Skeletal muscle cell (primary cell): Measurements from ENCODE around the gene PIK3C2B.

Experiments
- DNase-seq: peaks from one replicate; pipeline ENCODE4 v3.0.0-alpha.2; 2010; ENCODE audit warnings: low read depth
- H3K4me3 ChIP-seq: 2 replicates; pipeline ENCODE4 v1.5.1; 2011; ENCODE audit warnings: low read depth, mild to moderate bottlenecking, control low read depth, low read length, moderate library complexity

Gene PIK3C2B

DNA sequence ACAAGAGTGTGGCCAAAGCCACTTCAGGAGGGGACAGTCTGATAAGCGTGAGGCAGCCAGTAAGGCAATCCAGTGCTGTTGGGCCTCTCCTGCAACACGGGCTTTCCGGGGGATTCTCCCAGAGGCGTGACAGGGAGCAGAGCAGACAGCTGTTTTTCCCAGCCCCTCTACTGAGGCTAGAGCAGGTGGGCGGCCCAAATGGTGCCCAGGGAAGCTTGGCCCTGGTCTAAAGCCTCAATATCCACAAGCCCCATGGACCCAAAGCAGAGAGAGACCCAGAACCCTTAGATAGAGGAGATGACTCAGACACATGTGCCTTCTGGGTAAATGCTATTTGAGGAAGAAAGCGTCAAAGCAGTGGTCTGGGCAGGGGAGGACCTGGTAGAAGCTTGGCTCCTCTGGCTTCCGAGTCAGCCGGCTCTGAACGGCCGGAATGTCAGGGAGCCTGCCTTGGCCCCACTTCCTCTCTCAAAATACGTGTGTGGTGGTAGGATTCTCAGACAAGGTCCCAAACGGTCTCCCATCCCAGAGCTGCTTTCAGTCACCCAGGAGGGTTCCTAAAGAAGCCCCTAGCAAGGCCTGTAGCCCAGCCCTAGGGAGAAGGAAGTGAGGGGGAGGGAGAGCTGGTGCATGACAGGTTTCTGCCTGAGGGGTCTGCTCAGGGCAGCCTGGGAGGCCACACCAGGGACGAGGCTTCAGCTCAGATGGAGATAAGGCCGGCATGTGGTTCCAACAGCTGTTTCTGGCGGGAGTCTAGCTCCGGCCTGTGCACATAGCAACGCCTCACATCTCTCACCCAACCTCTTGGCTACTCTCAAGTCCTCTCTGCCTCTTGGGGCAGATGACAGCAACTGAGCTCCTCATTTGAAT lies 28.8 kb downstream of the PIK3C2B start:
- no peak for DNase-seq
- H3K4me3 ChIP-seq = no peak overlapping the region

DNA sequence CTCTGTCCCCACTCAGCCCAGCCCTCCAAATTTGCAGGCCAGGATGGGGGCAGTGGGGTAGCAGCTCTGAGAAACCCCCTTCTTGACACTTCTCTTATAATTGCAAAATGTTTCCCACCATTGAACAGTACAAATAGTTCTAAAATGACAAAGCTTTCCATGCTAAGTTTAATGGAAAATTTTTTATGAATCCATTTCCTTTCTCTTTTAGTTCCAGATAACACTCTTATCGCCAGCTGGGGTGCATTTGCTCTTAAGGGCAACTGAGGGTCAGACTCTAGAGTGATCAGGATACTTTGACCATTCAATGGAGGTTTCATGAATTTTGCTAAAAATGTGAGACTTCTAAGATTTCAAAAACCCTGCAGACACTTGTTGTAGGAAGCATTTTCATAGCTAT lies 29.9 kb downstream of the PIK3C2B start:
- no peak for DNase-seq
- no peak overlapping the region for H3K4me3 ChIP-seq

DNA sequence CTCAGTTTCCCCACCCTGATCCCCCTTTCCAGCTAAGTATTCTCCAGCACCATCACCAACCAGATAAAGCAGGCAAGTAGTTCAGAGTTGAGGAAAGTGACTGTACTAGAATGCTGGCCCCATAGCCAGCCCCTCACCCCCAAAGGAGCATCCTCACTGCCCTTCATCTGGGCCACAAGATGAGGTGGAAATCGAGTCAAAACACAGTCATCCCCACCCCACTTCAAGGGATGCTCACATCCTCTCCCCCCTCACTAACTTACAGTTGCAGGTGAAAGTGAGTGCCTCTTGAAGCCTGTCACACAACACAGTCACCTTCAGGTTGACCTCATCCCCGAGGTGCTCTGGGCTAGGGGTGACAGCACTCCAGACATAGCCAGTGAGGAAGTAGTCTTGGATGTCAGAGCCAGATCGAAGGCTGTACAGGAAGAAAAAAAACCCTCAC lies 30.4 kb downstream of the PIK3C2B start:
- DNase-seq = no peak
- H3K4me3 ChIP-seq = no peak overlapping the region

DNA sequence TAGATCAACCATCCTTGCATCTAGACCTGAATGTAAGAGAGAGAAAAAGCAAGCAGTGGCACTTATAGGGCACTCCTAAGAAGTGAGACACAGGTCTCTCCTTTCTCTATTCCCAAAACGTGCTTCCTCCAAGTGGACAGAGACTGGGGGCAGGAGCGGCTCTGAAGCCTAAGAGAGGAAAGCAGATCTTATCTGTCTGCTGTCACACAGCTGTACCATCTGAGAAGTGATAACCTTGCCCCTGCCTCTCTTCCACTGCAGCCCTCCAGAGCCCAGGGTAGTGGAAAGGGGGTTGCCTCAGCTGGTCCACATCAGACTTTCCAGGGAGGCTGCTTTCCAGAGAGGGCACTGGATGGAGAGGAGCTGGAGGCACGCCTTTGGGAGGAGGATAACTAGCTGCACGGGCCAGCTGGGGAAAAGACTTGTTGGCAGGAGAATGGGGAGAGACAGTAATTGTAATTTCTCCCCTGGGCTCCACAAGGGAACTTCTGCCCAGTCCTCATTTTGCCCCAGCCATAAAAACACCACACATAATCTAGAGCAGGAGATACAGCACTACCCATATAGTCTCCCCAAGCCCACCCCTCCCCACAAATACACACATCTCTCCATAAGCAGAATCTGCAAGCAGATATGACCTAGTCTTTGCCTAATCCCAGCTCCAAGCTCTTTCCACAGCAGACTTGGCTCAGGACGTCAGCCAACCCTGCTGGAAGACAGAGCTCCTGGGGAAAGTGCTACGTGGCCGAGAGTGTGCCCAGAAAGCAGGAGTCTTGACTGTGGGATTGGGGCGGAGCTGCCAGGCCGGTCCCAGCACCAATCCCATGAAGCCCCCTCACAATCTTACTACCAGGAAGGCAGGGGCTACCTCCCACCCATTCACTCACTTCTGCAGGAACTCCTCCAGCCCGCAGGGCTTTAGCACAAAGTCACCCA lies 31.2 kb downstream of the PIK3C2B start:
- no peak overlapping the region for H3K4me3 ChIP-seq
- DNase-seq = no peak

DNA sequence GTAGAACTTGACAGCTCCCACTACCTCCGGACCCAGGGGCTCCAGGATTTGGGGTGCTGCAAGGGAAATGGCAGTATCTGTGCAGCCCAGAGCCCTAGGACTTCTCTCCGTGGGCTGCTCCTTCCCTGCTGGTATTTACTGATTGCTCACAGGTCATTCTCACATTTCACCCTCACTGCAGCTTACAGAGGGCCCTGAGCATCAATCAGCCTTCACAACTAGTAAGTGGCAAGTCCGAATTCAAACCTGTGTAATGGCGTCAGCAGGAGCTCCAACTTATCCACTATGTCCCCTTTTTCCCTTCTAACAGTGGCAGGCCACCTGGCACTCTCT lies 32.4 kb downstream of the PIK3C2B start:
- no peak overlapping the region for H3K4me3 ChIP-seq
- no peak for DNase-seq

DNA sequence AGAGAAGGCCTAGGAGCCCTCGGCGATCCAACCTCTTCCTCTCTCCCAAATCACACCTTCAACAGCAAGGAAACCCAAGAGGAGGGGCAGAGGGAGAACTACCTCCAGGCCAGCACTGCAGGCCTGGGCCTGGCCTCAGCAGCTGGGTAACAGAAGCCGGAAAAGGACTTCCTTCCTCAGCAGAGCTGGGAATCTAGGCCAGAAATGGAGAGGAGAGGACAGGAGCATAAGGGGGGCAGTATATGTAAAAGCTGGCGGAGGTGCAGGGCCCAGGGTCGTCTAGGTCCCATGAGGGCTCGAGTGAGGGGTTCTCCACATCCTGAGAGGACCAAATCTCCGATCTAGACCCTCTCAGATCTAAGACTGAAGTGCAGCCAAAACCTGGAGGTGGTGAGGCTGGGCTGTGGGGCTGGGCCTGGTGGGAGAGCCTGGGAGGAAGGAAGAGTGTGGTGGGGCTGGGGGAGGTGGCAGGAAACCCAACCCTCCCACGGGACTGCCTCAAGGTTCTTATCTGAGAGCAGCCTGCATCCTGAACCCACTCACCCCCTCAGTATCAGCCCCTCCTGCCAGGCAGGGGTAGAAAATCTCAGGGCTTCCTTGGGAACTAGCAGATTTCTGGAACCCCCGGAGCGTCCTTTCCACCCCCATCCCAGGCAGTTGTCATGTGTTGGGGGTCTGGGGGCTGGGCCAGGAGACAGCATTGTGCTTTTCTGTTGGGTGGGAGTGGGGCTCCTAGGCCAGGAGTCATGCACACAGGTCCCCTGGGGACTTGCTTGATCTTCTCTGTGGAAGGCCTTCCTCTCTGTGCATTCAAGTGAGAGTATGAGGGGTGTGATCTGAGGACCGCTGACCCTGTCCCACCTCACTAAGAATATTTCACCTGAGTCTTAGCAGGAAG lies 33.0 kb downstream of the PIK3C2B start:
- H3K4me3 ChIP-seq = no peak overlapping the region
- no peak for DNase-seq

DNA sequence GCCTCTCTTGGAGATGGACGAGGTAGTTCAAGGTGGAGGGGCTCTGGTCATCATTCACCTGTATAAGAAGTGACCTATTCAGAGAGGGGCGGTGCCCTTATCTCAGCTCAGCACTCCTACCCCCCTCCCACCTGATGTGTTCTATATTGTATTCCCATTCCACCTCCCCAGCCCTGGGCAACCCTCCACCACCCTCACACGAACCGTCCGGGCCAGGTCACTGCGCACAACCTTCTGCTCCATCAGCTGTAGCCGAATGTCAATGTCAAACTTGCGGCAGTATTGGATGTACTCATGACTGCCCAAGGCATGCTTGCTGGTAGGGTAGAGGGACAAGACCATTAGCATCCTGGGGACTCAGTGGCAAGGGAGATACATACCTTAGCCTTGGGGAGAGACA lies 34.3 kb downstream of the PIK3C2B start:
- no peak overlapping the region for H3K4me3 ChIP-seq
- DNase-seq = no peak

DNA sequence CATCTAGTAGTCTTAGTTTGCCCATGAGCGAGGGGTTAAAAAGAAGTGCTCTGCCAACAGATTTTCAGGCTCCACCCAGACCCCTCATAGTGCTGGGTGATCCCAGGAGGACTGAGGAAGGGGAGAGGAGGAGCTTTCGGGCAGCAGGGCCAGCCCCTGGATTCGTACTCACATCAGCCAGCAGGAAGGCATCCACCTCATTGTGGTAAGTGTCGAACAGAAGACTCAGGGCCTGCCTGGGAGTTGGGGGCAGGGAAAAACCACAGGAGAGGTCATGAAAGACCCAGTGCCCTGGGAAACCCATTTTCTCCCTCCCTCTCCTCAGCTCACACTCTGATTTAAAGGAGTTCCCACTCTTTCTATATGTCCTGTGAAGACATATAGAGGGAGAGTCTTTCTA lies 34.9 kb downstream of the PIK3C2B start:
- no peak for DNase-seq
- H3K4me3 ChIP-seq = no peak overlapping the region

DNA sequence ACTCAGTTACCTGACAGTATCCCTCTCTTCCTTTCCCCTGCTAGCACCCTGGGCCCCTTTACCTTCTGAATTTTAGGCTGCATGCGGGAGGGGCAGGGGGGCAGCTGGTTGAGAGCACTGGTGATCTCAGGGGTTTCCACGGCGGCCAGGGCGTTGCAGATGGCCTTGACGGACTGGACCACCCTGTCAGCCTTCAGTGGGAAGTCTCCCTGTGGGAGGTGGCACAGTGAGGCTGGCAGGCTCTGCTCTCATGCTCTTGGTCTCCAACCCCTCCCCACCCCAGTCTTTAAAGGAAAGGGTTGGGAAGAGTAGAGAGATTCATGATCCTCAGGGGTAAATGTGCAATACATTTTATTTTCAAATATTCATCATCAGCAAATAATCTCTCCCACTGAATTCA lies 36.9 kb downstream of the PIK3C2B start:
- no peak overlapping the region for H3K4me3 ChIP-seq
- no peak for DNase-seq

DNA sequence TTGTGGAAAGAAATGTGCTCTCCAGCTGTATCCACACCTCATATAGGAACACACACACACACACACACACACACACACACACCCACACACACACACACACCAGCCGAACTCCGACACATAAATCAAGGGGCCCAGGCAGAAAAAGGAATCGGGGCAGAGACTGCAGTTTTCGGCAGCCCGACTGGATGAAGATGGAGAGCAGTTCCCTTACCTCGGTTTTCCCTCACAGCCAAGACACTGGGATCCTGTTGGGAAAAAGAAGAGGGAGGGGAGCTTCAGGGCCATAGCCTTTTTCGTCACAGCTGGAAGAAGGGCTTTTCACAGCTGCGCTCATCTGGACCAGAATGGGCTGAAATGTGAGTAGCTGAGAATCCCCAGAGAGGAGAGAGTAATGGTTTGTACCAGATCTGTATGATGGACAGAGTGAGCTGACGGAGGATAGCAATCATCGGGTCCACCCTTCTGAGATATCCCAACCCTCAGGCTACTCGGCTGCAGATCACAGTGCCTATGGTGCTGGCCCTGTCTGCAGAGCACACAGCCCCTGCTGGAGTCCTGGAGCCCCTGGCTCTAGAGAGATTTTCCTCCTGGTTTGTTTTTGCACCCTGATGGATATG lies 37.7 kb downstream of the PIK3C2B start:
- DNase-seq = peak; percentile 80
- no peak overlapping the region for H3K4me3 ChIP-seq

DNA sequence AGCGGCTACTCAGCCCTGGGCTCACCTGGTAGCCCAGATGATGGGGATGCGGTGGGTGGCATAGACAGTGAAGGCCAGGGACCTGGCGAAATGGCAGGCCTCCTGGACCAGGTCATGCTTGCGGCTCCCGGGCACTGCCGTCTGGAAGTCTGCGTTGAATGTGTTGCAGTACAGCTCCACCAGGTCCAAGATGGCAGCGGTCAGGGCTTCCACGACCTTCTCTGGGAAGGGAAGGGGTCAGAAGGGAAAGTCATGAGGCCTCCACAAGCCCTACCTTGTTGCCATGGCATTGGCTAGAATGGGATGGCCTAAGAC lies 38.8 kb downstream of the PIK3C2B start:
- no peak overlapping the region for H3K4me3 ChIP-seq
- no peak for DNase-seq

DNA sequence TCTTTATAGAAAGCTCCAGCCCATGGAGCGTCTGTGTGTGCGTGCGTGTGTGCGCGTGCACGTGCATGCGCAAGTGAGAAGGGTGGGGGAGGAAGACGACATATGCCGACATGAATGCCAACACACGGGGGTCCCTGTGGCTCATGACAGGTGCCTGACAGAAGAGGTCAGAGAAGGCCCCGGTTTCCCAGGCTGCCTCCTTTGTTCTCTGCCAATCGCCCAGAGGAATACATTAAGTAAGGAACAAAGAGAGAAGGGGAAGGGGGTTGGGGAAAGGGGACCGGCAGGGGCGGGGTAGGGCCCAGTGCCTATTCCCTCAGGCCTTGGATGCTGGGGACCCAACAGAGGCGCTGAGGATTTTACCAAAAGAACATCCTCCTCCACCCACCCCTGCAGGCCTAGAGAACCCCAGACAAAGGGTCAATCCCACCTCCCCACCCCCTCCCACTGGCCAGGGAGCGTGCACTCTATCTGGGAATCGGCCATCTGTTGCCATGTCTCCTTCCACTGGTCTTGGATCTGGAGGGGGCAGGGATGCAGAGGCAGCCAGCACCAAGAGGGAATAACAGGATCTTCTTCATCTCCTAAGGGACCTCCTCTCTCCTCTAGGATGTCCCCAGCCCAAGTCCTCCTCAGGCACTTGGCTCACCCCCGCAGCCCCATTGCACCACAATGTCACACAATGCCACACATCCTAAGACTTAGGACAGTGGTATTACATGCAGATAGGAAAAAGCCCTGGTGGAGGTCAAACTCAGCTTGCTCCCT lies 39.4 kb downstream of the PIK3C2B start:
- H3K4me3 ChIP-seq = no peak overlapping the region
- no peak for DNase-seq

DNA sequence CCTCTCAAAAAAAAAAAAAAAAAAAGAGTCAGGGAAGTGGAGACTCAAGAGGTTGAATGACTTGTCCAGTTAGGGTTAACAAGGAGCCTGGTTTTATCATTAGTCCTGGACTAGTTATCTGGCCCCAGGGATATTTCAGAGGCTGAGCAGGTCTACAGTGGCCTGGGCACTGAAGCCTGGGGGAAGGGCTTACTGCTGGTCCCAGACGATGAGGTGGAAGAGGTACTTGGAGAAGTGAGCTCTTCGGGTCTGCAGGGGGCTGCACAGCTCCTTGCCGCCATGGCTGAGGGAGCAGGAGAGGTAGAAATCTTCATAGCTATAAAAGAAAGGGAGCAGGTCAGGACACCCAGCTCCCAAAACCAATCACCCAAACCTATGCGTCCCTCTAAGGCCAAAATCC lies 40.1 kb downstream of the PIK3C2B start:
- no peak overlapping the region for H3K4me3 ChIP-seq
- DNase-seq = no peak

DNA sequence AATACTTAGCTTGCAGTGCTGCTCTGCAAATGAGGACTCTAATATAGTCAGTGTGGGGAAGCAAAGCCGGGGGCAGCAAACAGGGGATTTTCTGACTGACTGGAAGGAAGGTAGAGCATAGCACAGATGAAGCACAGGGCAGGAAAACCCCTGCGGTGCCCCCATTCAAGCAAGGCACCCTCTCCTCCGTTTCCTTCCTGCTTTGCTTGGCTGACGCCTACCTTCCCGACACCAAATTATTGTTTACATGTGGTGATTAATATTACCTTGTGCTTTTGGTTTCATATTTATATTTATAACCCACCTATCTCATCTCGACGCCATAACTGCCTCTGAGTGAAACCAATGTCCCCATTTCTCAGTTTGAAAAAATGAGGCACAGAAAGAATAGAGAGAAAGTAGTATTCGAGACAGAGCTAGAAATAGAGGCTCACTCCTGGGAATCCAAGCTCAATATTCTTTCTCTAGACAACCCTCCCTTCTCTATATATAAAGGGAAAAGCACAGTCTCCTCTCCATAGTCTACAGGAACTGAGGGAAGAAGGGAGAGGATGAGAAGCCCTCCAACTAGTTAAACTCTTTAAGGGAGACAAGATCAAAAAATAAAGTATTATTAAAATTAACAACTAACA lies 41.3 kb downstream of the PIK3C2B start:
- no peak for DNase-seq
- H3K4me3 ChIP-seq = no peak overlapping the region

DNA sequence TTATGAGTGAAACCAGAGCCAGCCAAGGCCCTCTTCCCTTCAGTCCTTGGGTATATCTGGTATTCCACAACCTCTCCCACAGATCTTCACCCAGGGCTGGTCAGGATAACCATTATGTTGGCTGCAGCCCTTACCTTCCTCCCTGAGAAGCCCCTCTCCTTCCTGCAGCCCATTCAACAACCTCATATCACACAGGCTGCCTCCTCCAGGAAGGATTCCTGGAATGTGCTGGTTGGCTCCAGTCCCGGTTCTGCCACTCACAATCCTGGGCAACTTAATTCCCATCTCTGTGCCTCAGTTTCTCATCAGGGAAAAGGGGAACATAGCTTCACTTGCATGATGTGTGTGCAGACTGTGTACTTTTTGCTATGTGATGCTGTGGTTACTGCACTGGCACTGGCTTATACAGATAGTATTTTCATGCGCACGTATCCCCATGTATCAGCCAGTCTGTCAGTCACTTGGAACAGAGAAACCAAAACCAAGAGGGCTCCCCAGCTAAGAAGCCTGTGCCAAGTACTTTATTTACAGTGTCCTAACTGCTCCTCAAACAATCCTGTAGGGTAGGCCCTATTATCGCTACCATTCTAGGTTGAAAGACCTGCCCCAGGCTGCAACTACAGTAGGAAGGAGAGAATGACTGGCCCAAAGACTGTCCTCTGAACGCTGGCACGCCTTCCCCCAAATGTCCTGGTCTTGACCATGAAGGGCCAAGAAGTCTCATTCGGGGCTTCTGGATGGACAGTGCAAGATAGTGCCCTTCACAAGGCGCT lies 43.1 kb downstream of the PIK3C2B start:
- H3K4me3 ChIP-seq = no peak overlapping the region
- DNase-seq = no peak

DNA sequence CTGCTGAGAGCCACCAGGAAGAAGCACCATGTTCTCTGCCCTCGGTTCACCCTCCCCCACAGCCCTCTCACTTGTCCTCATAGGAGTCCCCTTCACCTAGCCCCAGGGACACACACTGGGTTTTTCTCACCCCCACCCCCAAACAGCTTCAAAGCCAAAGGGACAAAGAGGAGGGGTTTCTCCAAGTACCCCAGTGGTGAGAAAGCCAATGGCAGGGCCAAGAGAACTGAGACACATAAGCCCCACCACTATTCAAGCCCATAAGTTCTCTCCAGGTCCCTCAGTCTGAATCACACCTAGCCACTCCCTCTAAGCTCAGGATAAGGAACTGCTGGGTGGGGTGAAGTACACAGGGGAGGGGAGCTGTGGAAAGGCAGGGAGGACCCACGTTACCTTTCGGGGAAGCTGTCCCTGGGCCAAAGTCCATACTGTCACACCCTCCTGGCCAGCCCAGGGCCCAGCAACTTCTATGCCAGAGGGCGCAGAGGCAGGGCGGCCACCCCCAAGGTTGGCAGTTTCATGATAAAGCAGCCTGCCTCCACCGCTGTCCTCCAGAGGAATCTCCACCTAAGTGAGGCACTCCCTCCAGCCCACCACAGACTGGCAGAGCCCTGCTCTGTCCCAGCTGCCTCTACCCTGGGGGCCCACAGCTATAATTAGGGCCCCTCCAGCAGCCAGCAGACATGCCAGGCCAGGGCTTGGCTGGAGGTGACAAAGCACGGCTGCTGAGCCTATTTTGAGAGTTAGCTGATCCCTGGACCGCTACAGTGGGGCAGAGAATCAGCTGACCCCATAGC lies 43.9 kb downstream of the PIK3C2B start:
- H3K4me3 ChIP-seq = no peak overlapping the region
- DNase-seq = no peak
